ENCODE measurements around the gene REEP2. TPM values are rescaled to one million over a fixed set of nuclear protein-coding genes. Genes with fewer than 3 reads are reported as not detected.
A peak's percentile ranks its signal among the peaks of the same experiment; 100 is the strongest.

The REEP2 gene
- total RNA-seq, 1 donor: 2.2 TPM

- Histone ChIP-seq H2AFZ (ENCODE audit: low read length) (peak overlapping the region; percentile 81), H3K4me2 (ENCODE audit: insufficient read depth, low read length) (peak overlapping the region; percentile 99), H3K27ac (ENCODE audit: low read depth, low read length) (peak overlapping the region; percentile 97), H3K4me3 (ENCODE audit: insufficient read depth, low read length) (peak overlapping the region; percentile 92), H3K4me1 (ENCODE audit: insufficient read depth, low read length) (peaks cover 35% of the 10 kb centered on the region), H3K9me3 (ENCODE audit: low read depth, low read length) (no peaks in the 10 kb centered on the region), H3K79me2 (ENCODE audit: insufficient read depth, low read length) (peaks cover 28% of the 10 kb centered on the region), H3K36me3 (ENCODE audit: insufficient read depth, low read length) (peaks cover 28% of the 10 kb centered on the region), H3K27me3 (ENCODE audit: insufficient read depth, low read length) (no peaks in the 10 kb centered on the region), H4K20me1 (ENCODE audit: insufficient read depth, low read length) (peaks cover 38% of the 10 kb centered on the region)
- DNase-seq (ENCODE audit: insufficient read length, low spot score, missing footprints): peak; percentile 98
- peak; percentile 6 for TF ChIP-seq CTCF (IDR thresholded peaks at IDR 0.05; ENCODE audit: extremely low read depth, low read depth, low read length)
Measured at GRCh38 chr5:138464388-138465260, 25.8 kb downstream of the REEP2 start.

- Histone ChIP-seq H3K9me3 (ENCODE audit: low read depth, low read length) (no peaks in the 10 kb centered on the region), H3K4me3 (ENCODE audit: insufficient read depth, low read length) (peak within 1 kb of the TSS; percentile 92), H3K79me2 (ENCODE audit: insufficient read depth, low read length) (peaks cover 28% of the 10 kb centered on the region), H3K4me1 (ENCODE audit: insufficient read depth, low read length) (peaks cover 35% of the 10 kb centered on the region), H2AFZ (ENCODE audit: low read length) (peak within 1 kb of the TSS; percentile 81), H3K27me3 (ENCODE audit: insufficient read depth, low read length) (no peaks in the 10 kb centered on the region), H4K20me1 (ENCODE audit: insufficient read depth, low read length) (peaks cover 43% of the 10 kb centered on the region), H3K27ac (ENCODE audit: low read depth, low read length) (peak within 1 kb of the TSS; percentile 97), H3K4me2 (ENCODE audit: insufficient read depth, low read length) (peak within 1 kb of the TSS; percentile 99), H3K36me3 (ENCODE audit: insufficient read depth, low read length) (peaks cover 28% of the 10 kb centered on the region)
- TF ChIP-seq CTCF (IDR thresholded peaks at IDR 0.05; ENCODE audit: extremely low read depth, low read depth, low read length): no peak
- DNase-seq (ENCODE audit: insufficient read length, low spot score, missing footprints): peak; percentile 97
Measured at GRCh38 chr5:138465261-138466124, 26.6 kb downstream of the REEP2 start, which contains the start of gene EGR1. TSS of gene EGR1 (plus strand) at chr5:138465479. CDS start at chr5:138465762, 283 bp downstream.

GRCh38 chr5:138466125-138466899, 27.5 kb downstream of the REEP2 start:
- H3K4me3 ChIP-seq (ENCODE audit: insufficient read depth, low read length): peak overlapping the region; percentile 92
- peaks cover 29% of the 10 kb centered on the region for H3K4me1 ChIP-seq (ENCODE audit: insufficient read depth, low read length)
- peaks cover 28% of the 10 kb centered on the region for H3K79me2 ChIP-seq (ENCODE audit: insufficient read depth, low read length)
- peaks cover 47% of the 10 kb centered on the region for H4K20me1 ChIP-seq (ENCODE audit: insufficient read depth, low read length)
- no peaks in the 10 kb centered on the region for H3K9me3 ChIP-seq (ENCODE audit: low read depth, low read length)
- H3K4me2 ChIP-seq (ENCODE audit: insufficient read depth, low read length): peak overlapping the region; percentile 85
- no peaks in the 10 kb centered on the region for H3K27me3 ChIP-seq (ENCODE audit: insufficient read depth, low read length)
- no peak overlapping the region for H2AFZ ChIP-seq (ENCODE audit: low read length)
- peak overlapping the region; percentile 73 for H3K27ac ChIP-seq (ENCODE audit: low read depth, low read length)
- DNase-seq (ENCODE audit: insufficient read length, low spot score, missing footprints): peak; percentile 88
- no peak for TF ChIP-seq CTCF (IDR thresholded peaks at IDR 0.05; ENCODE audit: extremely low read depth, low read depth, low read length)
- peaks cover 28% of the 10 kb centered on the region for H3K36me3 ChIP-seq (ENCODE audit: insufficient read depth, low read length)

Measured in osteoblast (primary cell).